Measurements from ENCODE around the gene UNC45A.

- TF ChIP-seq CTCF (optimal IDR thresholded peaks at IDR 0.05 in 1 of 3, IDR thresholded peaks at IDR 0.05 in 1 of 3, conservative IDR thresholded peaks at IDR 0.05 in 1 of 3; ENCODE audit: extremely low read depth in 1 of 3, insufficient read depth in 2 of 3, low read length in 3 of 3) (no peak), EZH2 (IDR thresholded peaks at IDR 0.05; ENCODE audit: low read length) (no peak)
Observed at GRCh38 chr15:90892498-90893174, 42.4 kb upstream of the UNC45A start.

All from keratinocyte (primary cell).